Neural cell (in vitro differentiated cells): ENCODE measurements around the gene FBLL1. TPM values are rescaled to one million over a fixed set of nuclear protein-coding genes. Genes with fewer than 3 reads are reported as not detected.

Experiments used
- H2AFZ ChIP-seq: fragments of 200-600, 300-800 bp; sonication (generic), shearing (Covaris generic); 2 replicates; pipeline ENCODE4 v1.6.0; 2014; ENCODE audit warnings: low read depth, mild to moderate bottlenecking, antibody characterized with exemption, low read length, moderate library complexity
- H3F3A ChIP-seq: fragments of 200-600 bp; shearing (Covaris generic); 2 replicates; pipeline ENCODE4 v1.6.1; 2016; ENCODE audit warnings: mild to moderate bottlenecking, moderate library complexity, mixed read lengths, antibody characterized with exemption, low read length; ENCODE audit not compliant: insufficient read depth, poor library complexity, severe bottlenecking
- H3K27ac ChIP-seq: fragments of 200-600, 300-800 bp; sonication (generic), shearing (Covaris generic); 2 replicates; pipeline ENCODE4 v1.5.1; 2014; ENCODE audit warnings: mild to moderate bottlenecking, low read length, moderate library complexity
- H3K27me3 ChIP-seq: fragments of 300-800, 200-600 bp; sonication (generic), shearing (Covaris generic); 2 replicates; pipeline ENCODE4 v1.6.0; 2014; ENCODE audit warnings: mild to moderate bottlenecking, low read depth, low read length, moderate library complexity; ENCODE audit not compliant: insufficient read depth
- H3K36me3 ChIP-seq: fragments of 300-800, 200-600 bp; sonication (generic), shearing (Covaris generic); 2 replicates; pipeline ENCODE4 v1.5.1; 2014; ENCODE audit warnings: mild to moderate bottlenecking, antibody characterized with exemption, low read length, moderate library complexity; ENCODE audit not compliant: insufficient read depth
- H3K4me2 ChIP-seq: fragments of 300-800, 200-600 bp; sonication (generic), shearing (Covaris generic); 2 replicates; pipeline ENCODE4 v1.6.0; 2014; ENCODE audit warnings: mild to moderate bottlenecking, low read length
- H3K4me3 ChIP-seq: fragments of 300-800, 200-600 bp; sonication (generic), shearing (Covaris generic); 2 replicates; pipeline ENCODE4 v1.5.1; 2014; ENCODE audit warnings: mild to moderate bottlenecking, low read length, moderate library complexity
- H3K79me2 ChIP-seq: fragments of 200-600 bp; shearing (Covaris generic); replicated peaks from 2 replicates; pipeline ENCODE4 v1.6.0; 2014; ENCODE audit warnings: mild to moderate bottlenecking, low read length, moderate library complexity; ENCODE audit not compliant: insufficient read depth
- H3K9ac ChIP-seq: fragments of 300-800, 200-600 bp; sonication (generic), shearing (Covaris generic); 2 replicates; pipeline ENCODE4 v1.6.1; 2016; ENCODE audit warnings: mild to moderate bottlenecking, low read length, mixed read lengths
- H3K9me2 ChIP-seq: fragments of 200-600 bp; shearing (Covaris generic); 2 replicates; pipeline ENCODE4 v1.6.1; 2016; ENCODE audit warnings: mild to moderate bottlenecking, low read length, mixed read lengths; ENCODE audit not compliant: insufficient read depth
- H3K9me3 ChIP-seq: fragments of 200-600, 300-800 bp; sonication (generic), shearing (Covaris generic); 2 replicates; pipeline ENCODE4 v1.6.1; 2016; ENCODE audit warnings: mild to moderate bottlenecking, mixed run types, low read length, moderate library complexity, mixed read lengths
- H4K20me1 ChIP-seq: fragments of 200-600 bp; shearing (Covaris generic); 2 replicates; pipeline ENCODE4 v1.6.1; 2016; ENCODE audit warnings: mild to moderate bottlenecking, mixed run types; ENCODE audit not compliant: insufficient read depth
- CTCF ChIP-seq: fragments of 450-650 bp; IDR thresholded peaks from 2 replicates; pipeline ENCODE4 v1.5.1; 2014; ENCODE audit warnings: antibody characterized with exemption, mild to moderate bottlenecking, moderate library complexity; ENCODE audit not compliant: poor library complexity, severe bottlenecking
- EP300 ChIP-seq: fragments of 450-650 bp; conservative IDR thresholded peaks from 2 replicates; pipeline ENCODE4 v1.6.1; 2014; ENCODE audit warnings: antibody characterized with exemption, mild to moderate bottlenecking, moderate library complexity; ENCODE audit not compliant: poor library complexity, severe bottlenecking
- EZH2 ChIP-seq: fragments of 200-600, 300-800 bp; shearing (Covaris generic), sonication (generic); IDR thresholded peaks from 2 replicates; pipeline ENCODE4 v1.6.1; 2014; ENCODE audit warnings: antibody characterized with exemption, low read length, borderline replicate concordance, mild to moderate bottlenecking; ENCODE audit not compliant: insufficient read depth, poor library complexity, severe bottlenecking
- MXI1 ChIP-seq: fragments of 450-650 bp; conservative IDR thresholded peaks from 2 replicates; pipeline ENCODE4 v1.6.1; 2014; ENCODE audit warnings: antibody characterized with exemption, mild to moderate bottlenecking; ENCODE audit not compliant: poor library complexity, severe bottlenecking
- POLR2AphosphoS5 ChIP-seq: IDR thresholded peaks from 2 replicates; pipeline ENCODE4 v1.6.1; 2012
- RAD21 ChIP-seq: fragments of 450-650 bp; conservative IDR thresholded peaks from 2 replicates; pipeline ENCODE4 v1.6.1; 2014; ENCODE audit warnings: antibody characterized with exemption, mild to moderate bottlenecking, moderate library complexity
- REST ChIP-seq: IDR thresholded peaks from 2 replicates; pipeline ENCODE4 v1.6.1; 2012; ENCODE audit warnings: borderline replicate concordance
- SMC3 ChIP-seq: fragments of 450-650 bp; conservative IDR thresholded peaks from 2 replicates; pipeline ENCODE4 v1.6.1; 2014; ENCODE audit warnings: antibody characterized with exemption, mild to moderate bottlenecking, moderate library complexity; ENCODE audit not compliant: poor library complexity
- TAF1 ChIP-seq: IDR thresholded peaks from 2 replicates; pipeline ENCODE4 v1.6.1; 2012; ENCODE audit warnings: low read depth
- polyA minus RNA-seq: library from RNA; depleted of rRNA, polyadenylated mRNA; stranded (reverse); fragments of >200 nt; gene quantifications from 2 replicates; pipeline ENCODE4 v1.2.3, GENCODE V29; 2014
- polyA plus RNA-seq: library from polyadenylated mRNA; depleted of rRNA; stranded (reverse); fragments of >200 nt; gene quantifications from 2 replicates; pipeline ENCODE4 v1.2.3, GENCODE V29; 2014

FBLL1 gene
- 63.7 and 79.6 TPM in 2 replicates for polyA plus RNA-seq
- 57.5 and 61.6 TPM in 2 replicates for polyA minus RNA-seq

DNA sequence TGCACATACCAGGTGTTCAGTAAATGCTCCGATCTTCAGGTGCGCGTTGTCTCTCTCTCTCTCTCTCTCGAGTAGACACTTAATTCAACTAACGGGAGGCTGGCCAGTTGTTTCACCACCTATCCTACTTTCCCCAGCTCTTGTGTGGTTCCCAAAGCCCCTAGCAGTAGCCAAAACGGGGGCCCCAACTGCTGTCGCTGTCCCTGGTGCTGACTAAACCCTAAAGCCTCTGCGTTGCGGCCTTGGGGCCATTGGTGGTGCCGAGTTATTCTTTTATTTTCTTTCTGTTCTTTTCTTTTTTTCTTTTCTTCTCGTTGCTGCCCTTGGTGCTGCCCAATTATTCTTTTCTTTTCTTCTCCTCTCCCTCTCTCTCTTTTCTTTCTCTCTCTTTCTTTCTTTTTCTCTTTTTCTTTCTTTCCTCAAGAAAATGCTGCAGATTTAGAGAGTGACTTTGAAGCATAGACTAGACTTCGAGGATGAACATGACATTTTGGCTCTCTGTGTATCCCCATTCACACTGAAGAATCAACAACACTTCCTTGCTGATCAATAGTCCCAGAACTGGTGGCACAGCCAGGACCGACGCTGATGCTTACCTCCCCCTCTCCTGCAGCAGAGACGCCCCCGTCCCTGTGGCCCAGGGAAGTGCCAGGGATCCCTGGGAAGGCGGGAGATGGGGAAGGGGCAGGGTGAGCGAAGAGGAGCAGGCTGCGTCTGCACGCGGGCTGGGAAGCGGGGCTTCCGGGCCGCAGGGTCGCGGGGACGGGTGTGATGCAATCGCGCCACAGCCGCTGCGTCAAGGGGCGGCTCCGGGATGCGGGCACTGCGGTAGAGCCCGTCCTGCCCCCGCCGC, at the start of gene FBLL1:
Gene FBLL1 (plus strand): TSS at position 785 of the 853 bp plus-strand sequence. CDS start 200 bp downstream, outside the sequence.
- Histone ChIP-seq H3K9me2 (no peaks in the 10 kb centered on the region), H3F3A (no peaks in the 10 kb centered on the region), H3K4me3 (peak within 1 kb of the TSS; percentile 82), H3K79me2 (no peaks in the 10 kb centered on the region), H3K9ac (peak within 1 kb of the TSS; percentile 70), H2AFZ (peak within 1 kb of the TSS; percentile 77), H3K4me2 (peak within 1 kb of the TSS; percentile 89), H3K27ac (peak within 1 kb of the TSS; percentile 61), H4K20me1 (no peaks in the 10 kb centered on the region), H3K9me3 (no peaks in the 10 kb centered on the region), H3K36me3 (no peaks in the 10 kb centered on the region), H3K27me3 (no peaks in the 10 kb centered on the region)
- peak; percentile 84 for TF ChIP-seq POLR2AphosphoS5
- TF ChIP-seq SMC3: no peak
- TF ChIP-seq EZH2: no peak
- TF ChIP-seq REST: peak; percentile 87
- TF ChIP-seq EP300: peak; percentile 20
- peak; percentile 60 for TF ChIP-seq TAF1
- peak; percentile 16 for TF ChIP-seq RAD21
- peak; percentile 74 for TF ChIP-seq MXI1
- no peak for TF ChIP-seq CTCF

DNA sequence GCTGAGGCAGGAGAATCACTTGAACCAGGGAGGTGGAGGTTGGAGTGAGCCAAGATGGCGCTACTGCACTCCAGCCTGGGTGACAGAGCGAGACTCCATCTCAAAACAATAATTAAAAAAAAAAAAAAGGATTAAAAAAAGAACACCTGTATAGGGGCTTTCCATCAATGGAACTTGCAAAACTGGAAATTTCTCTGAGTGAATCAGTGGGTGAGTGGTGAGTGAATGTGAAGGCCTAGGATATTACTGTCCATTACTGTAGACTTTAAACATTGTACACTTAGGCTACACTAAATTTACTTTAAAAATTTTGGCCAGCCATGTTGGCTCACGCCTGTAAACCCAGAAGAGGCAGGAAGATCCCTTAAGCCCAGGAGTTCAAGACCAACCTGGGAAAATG, 48.5 kb upstream of the FBLL1 start:
- Histone ChIP-seq H3K9me3 (no peaks in the 10 kb centered on the region), H3K9me2 (no peaks in the 10 kb centered on the region), H3K27me3 (no peaks in the 10 kb centered on the region), H4K20me1 (no peaks in the 10 kb centered on the region), H3K79me2 (no peaks in the 10 kb centered on the region), H3K27ac (no peak overlapping the region), H3K36me3 (no peaks in the 10 kb centered on the region), H2AFZ (no peak overlapping the region), H3K4me3 (no peak overlapping the region), H3K4me2 (no peak overlapping the region), H3F3A (no peaks in the 10 kb centered on the region), H3K9ac (no peak overlapping the region)
- no peak for TF ChIP-seq MXI1
- no peak for TF ChIP-seq EZH2
- no peak for TF ChIP-seq SMC3
- no peak for TF ChIP-seq REST
- no peak for TF ChIP-seq POLR2AphosphoS5
- no peak for TF ChIP-seq TAF1
- no peak for TF ChIP-seq CTCF
- no peak for TF ChIP-seq EP300
- no peak for TF ChIP-seq RAD21
